Myocyte (in vitro differentiated cells): ENCODE results near the gene ZNF692. TPM values are rescaled to one million over a fixed set of nuclear protein-coding genes. Genes with fewer than 3 reads are reported as not detected.
A peak's percentile ranks its signal among the peaks of the same experiment; 100 is the strongest.
"Not testable (repeated sequence)": the region's sequence is repeated elsewhere in the genome, so short reads cannot be mapped to it uniquely, and the experiment has no call there.

Experiments
- DNase-seq: peaks from one replicate; pipeline ENCODE4 v3.0.0-alpha.2; 2012; ENCODE audit warnings: low read depth
- polyA plus RNA-seq: library from polyadenylated mRNA; unstranded; fragments of >200 nt; gene quantifications from one replicate; pipeline ENCODE4 v1.2.1, GENCODE V29; 2012; ENCODE audit warnings: missing spikeins
- total RNA-seq: library from RNA; depleted of rRNA; stranded (reverse); fragments of >200 nt; gene quantifications from 2 replicates; pipeline ENCODE4 v1.2.3, GENCODE V29; 2014

The ZNF692 gene
- total RNA-seq: 54.0 and 61.7 TPM in 2 replicates
- 34.1 TPM for polyA plus RNA-seq

GRCh38 chr1:248858891-248859889, at the start of gene ZNF692:
Gene ZNF692 (minus strand): TSS chr1:248859085. CDS start chr1:248858309, 776 bp downstream.
- peak; percentile 97 for DNase-seq

- peak; percentile 1 for DNase-seq
Observed at GRCh38 chr1:248906753-248907661, 48.1 kb upstream of the ZNF692 start.

- peak; percentile 91 for DNase-seq
Observed at GRCh38 chr1:248906009-248906752, 47.3 kb upstream of the ZNF692 start, which contains the start of gene PGBD2. Gene PGBD2 (plus strand): TSS chr1:248906235. CDS start chr1:248913863, 7,628 bp downstream.

DNA sequence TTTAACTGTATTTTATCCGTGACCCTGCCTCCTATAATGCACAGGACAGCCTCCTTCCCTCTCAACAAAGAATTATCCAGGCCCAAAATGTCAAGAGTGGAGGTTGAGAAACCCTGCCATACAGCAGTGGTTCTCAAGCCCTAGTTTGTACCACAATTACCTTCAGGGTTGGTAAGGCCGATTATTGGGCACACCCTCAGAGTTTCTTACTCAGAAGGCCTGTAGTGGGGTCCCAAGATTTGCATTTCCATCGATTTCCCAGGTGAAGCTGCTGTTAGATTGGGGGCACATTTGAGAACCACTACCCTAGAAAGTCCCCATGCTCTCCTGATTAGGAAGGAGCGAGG, 46.8 kb upstream of the ZNF692 start:
- DNase-seq: no peak

DNA sequence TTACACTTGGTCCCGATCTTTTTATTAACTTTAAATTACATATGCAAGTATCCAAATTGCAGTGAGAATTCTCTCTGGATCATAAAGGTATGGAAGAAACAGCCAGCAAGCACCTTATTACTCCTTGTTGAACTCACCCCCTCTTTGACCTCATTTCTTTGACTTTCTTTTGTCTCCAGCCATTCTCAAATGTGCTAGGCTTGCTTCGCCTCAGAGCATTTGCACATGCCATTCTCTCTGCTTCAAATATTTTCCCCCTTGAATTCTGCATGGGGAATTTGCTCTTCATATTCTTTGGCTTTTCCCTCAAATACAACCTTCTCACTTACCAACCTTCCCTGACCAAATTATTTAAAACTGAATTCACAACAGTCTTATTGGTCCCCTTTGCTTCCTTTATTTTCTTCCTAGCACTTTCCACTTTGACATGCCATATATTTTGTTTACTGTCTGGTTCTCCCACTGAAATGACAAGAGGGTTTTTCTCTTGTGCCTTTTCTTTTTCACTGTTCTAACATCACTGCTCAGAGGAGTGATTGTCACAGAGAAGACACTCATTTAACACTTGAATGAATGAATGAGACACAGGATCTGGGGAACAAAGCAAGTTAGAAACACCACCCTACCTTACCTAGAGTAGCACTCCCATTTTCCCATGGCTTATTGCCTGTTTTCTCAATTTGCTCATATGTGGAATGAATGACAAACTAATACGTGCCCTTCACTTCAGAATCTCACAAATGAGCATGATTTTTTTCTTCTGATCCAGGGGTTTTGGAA, 45.7 kb upstream of the ZNF692 start:
- DNase-seq: no peak

GRCh38 chr1:248901578-248901977, 42.7 kb upstream of the ZNF692 start:
- DNase-seq: no peak

DNA sequence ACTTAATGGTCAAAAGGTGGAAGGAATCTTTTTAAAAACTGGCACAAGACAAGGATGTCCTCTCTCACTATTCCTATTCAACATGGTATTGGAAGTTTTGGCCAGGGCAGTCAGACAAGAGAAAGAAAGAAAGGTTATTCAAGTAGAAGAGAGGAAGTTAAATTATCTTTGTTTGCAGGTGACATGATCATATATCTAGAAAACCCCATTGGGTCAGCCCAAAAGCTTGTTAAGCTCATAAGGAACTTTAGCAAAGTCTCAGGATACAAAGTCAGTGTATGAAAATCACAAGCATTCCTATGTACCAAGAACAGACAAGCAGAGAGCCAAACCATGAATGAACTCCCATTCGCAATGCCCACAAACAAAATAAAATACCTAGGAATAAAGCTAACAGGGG, 41.8 kb upstream of the ZNF692 start:
- DNase-seq: no peak

GRCh38 chr1:248897412-248898337, 38.8 kb upstream of the ZNF692 start:
- DNase-seq: no peak

GRCh38 chr1:248894837-248895236, 36.0 kb upstream of the ZNF692 start:
- DNase-seq: no peak

- DNase-seq: no peak
Observed at GRCh38 chr1:248892590-248892989, 33.7 kb upstream of the ZNF692 start.

DNA sequence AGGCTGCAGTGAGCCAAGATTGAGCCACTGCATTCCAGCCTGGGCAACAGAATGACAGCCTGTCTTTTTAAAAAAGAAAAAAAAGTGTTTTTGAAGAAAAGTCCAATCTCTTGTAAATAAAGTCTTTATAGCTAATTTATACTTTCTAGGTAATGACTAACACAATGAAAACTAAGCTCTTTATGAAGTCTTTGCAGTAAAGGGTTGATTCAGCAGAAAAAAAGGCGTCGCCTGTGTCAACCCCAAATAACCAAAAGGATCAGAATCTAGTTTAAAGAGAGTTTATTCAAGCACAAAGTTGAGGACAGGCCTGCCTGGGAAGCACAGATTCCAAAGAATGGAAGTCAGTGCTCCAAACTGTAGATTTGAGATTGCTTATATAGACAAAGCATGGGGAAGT, 32.9 kb upstream of the ZNF692 start:
- DNase-seq: no peak

- no peak for DNase-seq
Observed at GRCh38 chr1:248890549-248891498, 31.9 kb upstream of the ZNF692 start.

DNA sequence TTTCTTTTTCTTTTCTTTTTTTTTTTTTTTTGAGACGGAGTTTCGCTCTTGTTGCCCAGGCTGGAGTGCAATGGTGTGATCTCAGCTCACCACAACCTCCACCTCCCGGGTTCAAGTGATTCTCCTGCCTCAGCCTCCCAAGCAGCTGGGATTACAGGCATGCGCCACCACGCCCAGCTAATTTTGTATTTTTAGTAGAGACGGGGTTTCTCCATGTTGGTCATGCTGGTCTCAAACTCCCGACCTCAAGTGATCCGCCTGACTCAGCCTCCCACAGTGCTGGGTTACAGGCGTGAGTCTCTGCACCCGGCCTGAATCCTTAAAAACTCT, 31.0 kb upstream of the ZNF692 start:
- not testable (repeated sequence) for DNase-seq

DNA sequence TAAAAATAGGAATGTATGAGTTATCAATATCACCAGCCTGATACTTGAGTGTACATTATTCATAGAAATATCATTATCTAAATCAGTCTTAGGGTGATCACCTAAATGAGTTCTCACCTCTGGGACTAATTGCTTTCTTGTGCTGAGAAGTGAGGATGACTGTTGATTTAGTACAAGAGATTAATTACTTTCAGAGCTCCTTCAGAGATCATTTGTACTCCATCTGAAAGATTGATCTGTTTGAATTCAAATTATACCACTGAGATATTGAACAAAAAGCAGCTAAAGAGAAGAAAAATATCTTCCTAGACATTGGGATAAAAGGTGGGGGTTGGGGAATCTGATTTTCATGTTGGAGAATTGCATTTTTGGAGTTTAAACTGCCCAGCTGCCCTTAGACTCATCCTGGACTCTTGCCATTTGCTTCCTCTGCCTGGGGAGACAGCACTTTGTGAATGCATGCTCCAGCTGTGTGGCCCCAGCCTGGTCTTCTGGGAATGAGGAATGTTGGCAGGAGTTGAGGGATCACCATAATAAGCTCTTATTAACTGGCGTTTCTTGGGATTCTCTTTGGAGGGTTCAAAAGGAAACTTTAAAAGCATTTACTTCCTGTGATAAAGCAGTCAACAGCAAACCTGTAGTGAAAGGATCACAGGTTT, 27.5 kb upstream of the ZNF692 start:
- peak; percentile 83 for DNase-seq

DNA sequence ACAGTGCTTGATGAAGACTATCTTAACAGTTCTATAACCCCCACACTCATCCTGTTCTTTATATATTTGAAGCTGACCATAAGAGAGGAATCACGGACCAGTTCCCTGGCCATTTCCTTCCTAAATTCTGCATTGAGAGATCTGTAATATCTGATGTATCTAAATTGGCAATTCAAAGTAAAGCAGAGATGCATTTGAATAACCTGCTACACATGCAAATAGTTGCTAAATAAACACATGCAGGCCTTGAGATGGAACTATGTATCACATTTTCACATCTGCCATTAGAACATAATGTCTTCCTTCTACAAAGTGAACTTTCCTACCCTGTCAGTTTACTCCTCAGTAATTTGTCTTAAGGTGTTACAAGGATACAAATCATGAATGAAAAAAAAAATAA, 26.8 kb upstream of the ZNF692 start:
- DNase-seq: no peak

GRCh38 chr1:248884632-248885295, 25.9 kb upstream of the ZNF692 start:
- DNase-seq: peak; percentile 36

DNA sequence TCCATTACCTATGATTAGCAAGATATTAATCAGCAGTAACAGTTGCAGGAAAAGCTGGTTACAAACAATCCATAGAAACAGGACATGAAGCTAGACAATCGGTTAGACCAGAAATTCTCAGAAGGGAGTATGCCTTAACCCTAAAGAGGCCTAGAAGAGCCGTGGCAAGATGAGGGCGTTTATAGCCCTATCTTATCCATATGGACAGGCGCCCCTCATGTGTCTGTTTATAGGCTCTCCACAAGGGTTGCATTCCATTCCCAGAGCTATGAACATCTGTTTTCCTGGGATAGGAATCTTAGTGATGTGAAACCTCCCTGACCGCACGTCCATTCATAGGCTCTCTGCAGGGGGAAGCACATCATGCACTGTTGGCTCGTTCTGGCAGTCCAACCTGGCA, 23.5 kb upstream of the ZNF692 start:
- DNase-seq: not testable (repeated sequence)
